Neural cell (in vitro differentiated cells): Measurements from ENCODE around the gene AGTPBP1. TPM values are rescaled to one million over a fixed set of nuclear protein-coding genes. Genes with fewer than 3 reads are reported as not detected.

Source experiments
- H2AFZ ChIP-seq: fragments of 200-600, 300-800 bp; sonication (generic), shearing (Covaris generic); 2 replicates; pipeline ENCODE4 v1.6.0; 2014; ENCODE audit warnings: low read depth, mild to moderate bottlenecking, antibody characterized with exemption, low read length, moderate library complexity
- H3F3A ChIP-seq: fragments of 200-600 bp; shearing (Covaris generic); 2 replicates; pipeline ENCODE4 v1.6.1; 2016; ENCODE audit warnings: mild to moderate bottlenecking, moderate library complexity, mixed read lengths, antibody characterized with exemption, low read length; ENCODE audit not compliant: insufficient read depth, poor library complexity, severe bottlenecking
- H3K27ac ChIP-seq: fragments of 200-600, 300-800 bp; sonication (generic), shearing (Covaris generic); 2 replicates; pipeline ENCODE4 v1.5.1; 2014; ENCODE audit warnings: mild to moderate bottlenecking, low read length, moderate library complexity
- H3K27me3 ChIP-seq: fragments of 300-800, 200-600 bp; sonication (generic), shearing (Covaris generic); 2 replicates; pipeline ENCODE4 v1.6.0; 2014; ENCODE audit warnings: mild to moderate bottlenecking, low read depth, low read length, moderate library complexity; ENCODE audit not compliant: insufficient read depth
- H3K36me3 ChIP-seq: fragments of 300-800, 200-600 bp; sonication (generic), shearing (Covaris generic); 2 replicates; pipeline ENCODE4 v1.5.1; 2014; ENCODE audit warnings: mild to moderate bottlenecking, antibody characterized with exemption, low read length, moderate library complexity; ENCODE audit not compliant: insufficient read depth
- H3K4me2 ChIP-seq: fragments of 300-800, 200-600 bp; sonication (generic), shearing (Covaris generic); 2 replicates; pipeline ENCODE4 v1.6.0; 2014; ENCODE audit warnings: mild to moderate bottlenecking, low read length
- H3K4me3 ChIP-seq: fragments of 300-800, 200-600 bp; sonication (generic), shearing (Covaris generic); 2 replicates; pipeline ENCODE4 v1.5.1; 2014; ENCODE audit warnings: mild to moderate bottlenecking, low read length, moderate library complexity
- H3K79me2 ChIP-seq: fragments of 200-600 bp; shearing (Covaris generic); replicated peaks from 2 replicates; pipeline ENCODE4 v1.6.0; 2014; ENCODE audit warnings: mild to moderate bottlenecking, low read length, moderate library complexity; ENCODE audit not compliant: insufficient read depth
- H3K9ac ChIP-seq: fragments of 300-800, 200-600 bp; sonication (generic), shearing (Covaris generic); 2 replicates; pipeline ENCODE4 v1.6.1; 2016; ENCODE audit warnings: mild to moderate bottlenecking, low read length, mixed read lengths
- H3K9me2 ChIP-seq: fragments of 200-600 bp; shearing (Covaris generic); 2 replicates; pipeline ENCODE4 v1.6.1; 2016; ENCODE audit warnings: mild to moderate bottlenecking, low read length, mixed read lengths; ENCODE audit not compliant: insufficient read depth
- H3K9me3 ChIP-seq: fragments of 200-600, 300-800 bp; sonication (generic), shearing (Covaris generic); 2 replicates; pipeline ENCODE4 v1.6.1; 2016; ENCODE audit warnings: mild to moderate bottlenecking, mixed run types, low read length, moderate library complexity, mixed read lengths
- H4K20me1 ChIP-seq: fragments of 200-600 bp; shearing (Covaris generic); 2 replicates; pipeline ENCODE4 v1.6.1; 2016; ENCODE audit warnings: mild to moderate bottlenecking, mixed run types; ENCODE audit not compliant: insufficient read depth
- EP300 ChIP-seq: fragments of 450-650 bp; conservative IDR thresholded peaks from 2 replicates; pipeline ENCODE4 v1.6.1; 2014; ENCODE audit warnings: antibody characterized with exemption, mild to moderate bottlenecking, moderate library complexity; ENCODE audit not compliant: poor library complexity, severe bottlenecking
- EZH2 ChIP-seq: fragments of 200-600, 300-800 bp; shearing (Covaris generic), sonication (generic); IDR thresholded peaks from 2 replicates; pipeline ENCODE4 v1.6.1; 2014; ENCODE audit warnings: antibody characterized with exemption, low read length, borderline replicate concordance, mild to moderate bottlenecking; ENCODE audit not compliant: insufficient read depth, poor library complexity, severe bottlenecking
- MXI1 ChIP-seq: fragments of 450-650 bp; conservative IDR thresholded peaks from 2 replicates; pipeline ENCODE4 v1.6.1; 2014; ENCODE audit warnings: antibody characterized with exemption, mild to moderate bottlenecking; ENCODE audit not compliant: poor library complexity, severe bottlenecking
- POLR2AphosphoS5 ChIP-seq: IDR thresholded peaks from 2 replicates; pipeline ENCODE4 v1.6.1; 2012
- RAD21 ChIP-seq: fragments of 450-650 bp; conservative IDR thresholded peaks from 2 replicates; pipeline ENCODE4 v1.6.1; 2014; ENCODE audit warnings: antibody characterized with exemption, mild to moderate bottlenecking, moderate library complexity
- SMC3 ChIP-seq: fragments of 450-650 bp; conservative IDR thresholded peaks from 2 replicates; pipeline ENCODE4 v1.6.1; 2014; ENCODE audit warnings: antibody characterized with exemption, mild to moderate bottlenecking, moderate library complexity; ENCODE audit not compliant: poor library complexity
- TAF1 ChIP-seq: IDR thresholded peaks from 2 replicates; pipeline ENCODE4 v1.6.1; 2012; ENCODE audit warnings: low read depth
- polyA plus RNA-seq: library from polyadenylated mRNA; depleted of rRNA; stranded (reverse); fragments of >200 nt; gene quantifications from 2 replicates; pipeline ENCODE4 v1.2.3, GENCODE V29; 2014
- TF ChIP-seq, protein P1 (sequence below): IDR thresholded peaks from 2 replicates; pipeline ENCODE4 v1.6.1; 2012; ENCODE audit warnings: borderline replicate concordance
- TF ChIP-seq, protein P2 (sequence below): fragments of 450-650 bp; IDR thresholded peaks from 2 replicates; pipeline ENCODE4 v1.5.1; 2014; ENCODE audit warnings: antibody characterized with exemption, mild to moderate bottlenecking, moderate library complexity; ENCODE audit not compliant: poor library complexity, severe bottlenecking

The AGTPBP1 gene
- polyA plus RNA-seq, 1 donor from 2014 or later: 90.7 TPM

GRCh38 chr9:85501882-85502281 is 239.9 kb downstream of the AGTPBP1 start:
- Histone ChIP-seq H3K79me2 (no peaks in the 10 kb centered on the region), H3K36me3 (no peaks in the 10 kb centered on the region), H3K27me3 (no peaks in the 10 kb centered on the region), H4K20me1 (no peaks in the 10 kb centered on the region), H3F3A (no peaks in the 10 kb centered on the region), H3K9me3 (no peaks in the 10 kb centered on the region), H3K9me2 (no peaks in the 10 kb centered on the region), H3K4me3 (no peak overlapping the region), H3K9ac (no peak overlapping the region), H2AFZ (no peak overlapping the region), H3K27ac (no peak overlapping the region), H3K4me2 (no peak overlapping the region)
- no peak for TF ChIP-seq EP300
- TF ChIP-seq TAF1: no peak
- TF ChIP-seq, protein P1, sequence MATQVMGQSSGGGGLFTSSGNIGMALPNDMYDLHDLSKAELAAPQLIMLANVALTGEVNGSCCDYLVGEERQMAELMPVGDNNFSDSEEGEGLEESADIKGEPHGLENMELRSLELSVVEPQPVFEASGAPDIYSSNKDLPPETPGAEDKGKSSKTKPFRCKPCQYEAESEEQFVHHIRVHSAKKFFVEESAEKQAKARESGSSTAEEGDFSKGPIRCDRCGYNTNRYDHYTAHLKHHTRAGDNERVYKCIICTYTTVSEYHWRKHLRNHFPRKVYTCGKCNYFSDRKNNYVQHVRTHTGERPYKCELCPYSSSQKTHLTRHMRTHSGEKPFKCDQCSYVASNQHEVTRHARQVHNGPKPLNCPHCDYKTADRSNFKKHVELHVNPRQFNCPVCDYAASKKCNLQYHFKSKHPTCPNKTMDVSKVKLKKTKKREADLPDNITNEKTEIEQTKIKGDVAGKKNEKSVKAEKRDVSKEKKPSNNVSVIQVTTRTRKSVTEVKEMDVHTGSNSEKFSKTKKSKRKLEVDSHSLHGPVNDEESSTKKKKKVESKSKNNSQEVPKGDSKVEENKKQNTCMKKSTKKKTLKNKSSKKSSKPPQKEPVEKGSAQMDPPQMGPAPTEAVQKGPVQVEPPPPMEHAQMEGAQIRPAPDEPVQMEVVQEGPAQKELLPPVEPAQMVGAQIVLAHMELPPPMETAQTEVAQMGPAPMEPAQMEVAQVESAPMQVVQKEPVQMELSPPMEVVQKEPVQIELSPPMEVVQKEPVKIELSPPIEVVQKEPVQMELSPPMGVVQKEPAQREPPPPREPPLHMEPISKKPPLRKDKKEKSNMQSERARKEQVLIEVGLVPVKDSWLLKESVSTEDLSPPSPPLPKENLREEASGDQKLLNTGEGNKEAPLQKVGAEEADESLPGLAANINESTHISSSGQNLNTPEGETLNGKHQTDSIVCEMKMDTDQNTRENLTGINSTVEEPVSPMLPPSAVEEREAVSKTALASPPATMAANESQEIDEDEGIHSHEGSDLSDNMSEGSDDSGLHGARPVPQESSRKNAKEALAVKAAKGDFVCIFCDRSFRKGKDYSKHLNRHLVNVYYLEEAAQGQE: no peak
- TF ChIP-seq, protein P2, sequence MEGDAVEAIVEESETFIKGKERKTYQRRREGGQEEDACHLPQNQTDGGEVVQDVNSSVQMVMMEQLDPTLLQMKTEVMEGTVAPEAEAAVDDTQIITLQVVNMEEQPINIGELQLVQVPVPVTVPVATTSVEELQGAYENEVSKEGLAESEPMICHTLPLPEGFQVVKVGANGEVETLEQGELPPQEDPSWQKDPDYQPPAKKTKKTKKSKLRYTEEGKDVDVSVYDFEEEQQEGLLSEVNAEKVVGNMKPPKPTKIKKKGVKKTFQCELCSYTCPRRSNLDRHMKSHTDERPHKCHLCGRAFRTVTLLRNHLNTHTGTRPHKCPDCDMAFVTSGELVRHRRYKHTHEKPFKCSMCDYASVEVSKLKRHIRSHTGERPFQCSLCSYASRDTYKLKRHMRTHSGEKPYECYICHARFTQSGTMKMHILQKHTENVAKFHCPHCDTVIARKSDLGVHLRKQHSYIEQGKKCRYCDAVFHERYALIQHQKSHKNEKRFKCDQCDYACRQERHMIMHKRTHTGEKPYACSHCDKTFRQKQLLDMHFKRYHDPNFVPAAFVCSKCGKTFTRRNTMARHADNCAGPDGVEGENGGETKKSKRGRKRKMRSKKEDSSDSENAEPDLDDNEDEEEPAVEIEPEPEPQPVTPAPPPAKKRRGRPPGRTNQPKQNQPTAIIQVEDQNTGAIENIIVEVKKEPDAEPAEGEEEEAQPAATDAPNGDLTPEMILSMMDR: no peak
- TF ChIP-seq SMC3: no peak

- Histone ChIP-seq H3K9me3 (no peaks in the 10 kb centered on the region), H3K9ac (no peak overlapping the region), H3K27me3 (no peaks in the 10 kb centered on the region), H3K9me2 (no peaks in the 10 kb centered on the region), H3F3A (no peaks in the 10 kb centered on the region), H3K4me2 (no peak overlapping the region), H2AFZ (no peak overlapping the region), H3K36me3 (no peaks in the 10 kb centered on the region), H3K4me3 (no peak overlapping the region), H4K20me1 (no peaks in the 10 kb centered on the region), H3K27ac (no peak overlapping the region), H3K79me2 (no peaks in the 10 kb centered on the region)
- TF ChIP-seq MXI1 (no peak), RAD21 (no peak), EP300 (no peak), EZH2 (no peak), TAF1 (no peak), POLR2AphosphoS5 (no peak), SMC3 (no peak)
- TF ChIP-seq, protein P1: no peak
- TF ChIP-seq, protein P2: no peak
Measured at GRCh38 chr9:85501456-85501855, 240.3 kb downstream of the AGTPBP1 start.
